ENCODE results near the gene NOXO1. TPM values are rescaled to one million over a fixed set of nuclear protein-coding genes. Genes with fewer than 3 reads are reported as not detected.

NOXO1 gene
- polyA plus RNA-seq, 1 donor from 2014 or later = 8.5 TPM

DNA sequence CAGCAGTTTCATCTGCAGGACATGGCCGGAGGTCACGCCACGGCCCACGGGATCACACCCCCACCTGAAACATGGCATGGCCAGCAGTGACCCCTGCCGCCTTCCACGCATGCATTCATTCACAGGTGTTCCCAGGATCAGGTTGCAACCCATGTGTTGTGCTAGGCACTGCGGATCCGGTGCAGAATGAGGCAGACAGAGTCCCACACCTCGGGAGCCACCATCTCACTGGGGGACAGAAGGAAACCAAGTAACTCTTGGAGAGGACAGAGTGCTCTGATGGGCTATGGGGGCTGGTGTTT, 33.9 kb downstream of the NOXO1 start:
- Histone ChIP-seq H2AFZ (ENCODE audit: low read depth, low read length) (no peak overlapping the region), H3K79me2 (replicated peaks; ENCODE audit: insufficient read depth, low read length) (no peaks in the 10 kb centered on the region), H4K20me1 (ENCODE audit: insufficient read depth) (no peaks in the 10 kb centered on the region), H3K9me2 (ENCODE audit: insufficient read depth, low read length) (no peaks in the 10 kb centered on the region), H3K9me3 (ENCODE audit: low read length) (no peaks in the 10 kb centered on the region), H3F3A (ENCODE audit: insufficient read depth, low read length, poor library complexity, severe bottlenecking) (no peaks in the 10 kb centered on the region), H3K9ac (ENCODE audit: low read length) (no peak overlapping the region), H3K4me3 (ENCODE audit: low read length) (no peak overlapping the region), H3K36me3 (ENCODE audit: insufficient read depth, low read length) (no peaks in the 10 kb centered on the region), H3K4me2 (ENCODE audit: low read length) (no peak overlapping the region), H3K27ac (ENCODE audit: low read length) (no peak overlapping the region), H3K27me3 (ENCODE audit: insufficient read depth, low read depth, low read length) (no peaks in the 10 kb centered on the region)
- no peak for TF ChIP-seq SMC3 (conservative IDR thresholded peaks at IDR 0.05; ENCODE audit: poor library complexity)
- no peak for TF ChIP-seq EP300 (conservative IDR thresholded peaks at IDR 0.05; ENCODE audit: poor library complexity, severe bottlenecking)
- no peak for TF ChIP-seq CTCF (IDR thresholded peaks at IDR 0.05; ENCODE audit: poor library complexity, severe bottlenecking)
- TF ChIP-seq POLR2AphosphoS5 (IDR thresholded peaks at IDR 0.05) = no peak
- TF ChIP-seq EZH2 (IDR thresholded peaks at IDR 0.05; ENCODE audit: borderline replicate concordance, insufficient read depth, low read length, poor library complexity, severe bottlenecking) = no peak
- no peak for TF ChIP-seq RAD21 (conservative IDR thresholded peaks at IDR 0.05)
- TF ChIP-seq MXI1 (conservative IDR thresholded peaks at IDR 0.05; ENCODE audit: poor library complexity, severe bottlenecking) = no peak
- TF ChIP-seq TAF1 (IDR thresholded peaks at IDR 0.05; ENCODE audit: low read depth) = no peak
- TF ChIP-seq, protein P1, sequence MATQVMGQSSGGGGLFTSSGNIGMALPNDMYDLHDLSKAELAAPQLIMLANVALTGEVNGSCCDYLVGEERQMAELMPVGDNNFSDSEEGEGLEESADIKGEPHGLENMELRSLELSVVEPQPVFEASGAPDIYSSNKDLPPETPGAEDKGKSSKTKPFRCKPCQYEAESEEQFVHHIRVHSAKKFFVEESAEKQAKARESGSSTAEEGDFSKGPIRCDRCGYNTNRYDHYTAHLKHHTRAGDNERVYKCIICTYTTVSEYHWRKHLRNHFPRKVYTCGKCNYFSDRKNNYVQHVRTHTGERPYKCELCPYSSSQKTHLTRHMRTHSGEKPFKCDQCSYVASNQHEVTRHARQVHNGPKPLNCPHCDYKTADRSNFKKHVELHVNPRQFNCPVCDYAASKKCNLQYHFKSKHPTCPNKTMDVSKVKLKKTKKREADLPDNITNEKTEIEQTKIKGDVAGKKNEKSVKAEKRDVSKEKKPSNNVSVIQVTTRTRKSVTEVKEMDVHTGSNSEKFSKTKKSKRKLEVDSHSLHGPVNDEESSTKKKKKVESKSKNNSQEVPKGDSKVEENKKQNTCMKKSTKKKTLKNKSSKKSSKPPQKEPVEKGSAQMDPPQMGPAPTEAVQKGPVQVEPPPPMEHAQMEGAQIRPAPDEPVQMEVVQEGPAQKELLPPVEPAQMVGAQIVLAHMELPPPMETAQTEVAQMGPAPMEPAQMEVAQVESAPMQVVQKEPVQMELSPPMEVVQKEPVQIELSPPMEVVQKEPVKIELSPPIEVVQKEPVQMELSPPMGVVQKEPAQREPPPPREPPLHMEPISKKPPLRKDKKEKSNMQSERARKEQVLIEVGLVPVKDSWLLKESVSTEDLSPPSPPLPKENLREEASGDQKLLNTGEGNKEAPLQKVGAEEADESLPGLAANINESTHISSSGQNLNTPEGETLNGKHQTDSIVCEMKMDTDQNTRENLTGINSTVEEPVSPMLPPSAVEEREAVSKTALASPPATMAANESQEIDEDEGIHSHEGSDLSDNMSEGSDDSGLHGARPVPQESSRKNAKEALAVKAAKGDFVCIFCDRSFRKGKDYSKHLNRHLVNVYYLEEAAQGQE (IDR thresholded peaks at IDR 0.05; ENCODE audit: borderline replicate concordance) = no peak

DNA sequence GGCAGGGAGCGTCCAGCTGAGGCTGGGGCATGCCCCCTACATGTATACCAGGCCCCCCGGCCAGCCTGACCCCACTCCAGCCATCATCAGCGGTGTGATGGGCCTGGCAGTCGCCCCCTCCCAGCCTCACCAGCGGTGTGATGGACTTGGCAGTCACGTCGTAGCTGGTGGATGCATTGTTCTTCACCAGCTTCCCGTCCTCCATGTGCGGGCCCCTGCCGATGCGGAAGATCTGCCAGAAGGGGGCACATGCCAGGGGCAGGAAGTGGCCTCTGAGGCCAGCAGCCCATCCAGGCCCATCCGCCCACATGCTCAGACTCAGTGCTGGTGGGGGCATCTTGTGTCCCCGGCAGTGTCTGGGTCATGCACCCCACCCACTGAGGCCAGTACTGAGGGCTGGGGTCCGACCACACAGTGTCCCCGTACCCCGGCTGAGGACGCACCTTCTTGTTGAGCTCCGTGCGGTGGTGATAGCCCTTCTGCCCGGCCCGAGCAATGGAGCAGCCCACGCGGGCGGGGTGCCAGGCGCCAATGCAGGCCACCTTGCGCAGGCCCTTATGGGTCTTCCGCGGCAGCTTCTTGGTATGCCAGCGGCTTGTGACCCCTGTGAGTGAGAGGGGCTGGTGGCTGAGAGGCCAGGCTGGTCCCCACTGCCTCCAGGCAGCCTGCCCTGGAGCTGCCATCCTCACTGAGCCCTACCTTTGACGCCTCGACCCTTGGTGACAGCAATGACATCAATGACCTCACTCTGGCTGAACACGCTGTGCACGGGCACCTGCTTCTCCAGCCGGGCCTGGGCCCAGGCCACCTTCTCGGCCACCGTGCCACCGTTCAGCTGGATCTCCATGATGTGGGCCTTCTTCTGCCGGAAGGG, 34.5 kb downstream of the NOXO1 start:
- Histone ChIP-seq H3K4me3 (ENCODE audit: low read length) (no peak overlapping the region), H3F3A (ENCODE audit: insufficient read depth, low read length, poor library complexity, severe bottlenecking) (no peaks in the 10 kb centered on the region), H3K27me3 (ENCODE audit: insufficient read depth, low read depth, low read length) (no peaks in the 10 kb centered on the region), H4K20me1 (ENCODE audit: insufficient read depth) (no peaks in the 10 kb centered on the region), H3K79me2 (replicated peaks; ENCODE audit: insufficient read depth, low read length) (no peaks in the 10 kb centered on the region), H3K36me3 (ENCODE audit: insufficient read depth, low read length) (no peaks in the 10 kb centered on the region), H3K9me3 (ENCODE audit: low read length) (no peaks in the 10 kb centered on the region), H2AFZ (ENCODE audit: low read depth, low read length) (no peak overlapping the region), H3K9me2 (ENCODE audit: insufficient read depth, low read length) (no peaks in the 10 kb centered on the region), H3K9ac (ENCODE audit: low read length) (no peak overlapping the region), H3K27ac (ENCODE audit: low read length) (no peak overlapping the region), H3K4me2 (ENCODE audit: low read length) (no peak overlapping the region)
- TF ChIP-seq, protein P1 (IDR thresholded peaks at IDR 0.05; ENCODE audit: borderline replicate concordance) = no peak
- TF ChIP-seq MXI1 (conservative IDR thresholded peaks at IDR 0.05; ENCODE audit: poor library complexity, severe bottlenecking) = no peak

Measured in neural cell (in vitro differentiated cells).